LNCAP (cell line): Measurements from ENCODE around the gene CCDC61.

ENCODE experiments used
- TF ChIP-seq, protein P1 (sequence below): fragments of 450-650 bp; IDR thresholded peaks from 2 replicates; pipeline ENCODE4 v1.5.1; 2017; ENCODE audit warnings: mild to moderate bottlenecking

Gene CCDC61

DNA sequence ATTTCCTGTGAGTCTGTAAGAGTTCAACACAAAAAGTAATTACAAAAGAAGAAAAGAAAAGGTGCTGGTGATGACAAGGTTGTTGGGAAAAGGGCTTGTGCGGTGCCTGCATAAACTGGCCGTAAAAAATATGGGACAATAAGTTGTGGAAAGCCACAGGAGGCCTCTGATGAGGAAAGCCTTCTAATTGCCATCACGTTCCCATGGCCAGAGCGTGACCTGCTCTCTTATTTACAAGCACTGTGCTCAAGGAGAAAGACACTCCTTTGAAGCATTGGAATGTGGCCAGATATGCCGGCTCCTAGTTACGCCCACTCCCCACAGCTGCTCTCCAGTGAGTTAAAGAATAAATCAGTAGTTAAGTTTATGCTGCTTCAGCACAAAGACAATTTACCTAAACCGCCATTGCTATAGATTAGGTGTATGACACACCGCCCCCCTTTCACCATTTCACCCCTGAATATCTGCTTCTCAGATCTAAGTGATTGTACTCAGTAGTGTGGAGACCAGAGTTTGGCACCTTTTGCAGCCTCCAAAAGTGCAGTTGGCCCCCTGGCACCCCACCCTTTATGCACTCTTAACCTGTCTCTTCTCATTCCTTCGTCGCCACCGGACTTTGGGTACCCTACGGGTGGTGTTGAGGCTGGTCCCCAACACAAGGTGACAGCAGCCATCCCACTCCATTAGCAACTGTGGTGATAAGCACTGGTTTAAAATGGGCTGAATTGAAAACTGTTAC lies 35.7 kb downstream of the CCDC61 start:
- TF ChIP-seq, protein P1, sequence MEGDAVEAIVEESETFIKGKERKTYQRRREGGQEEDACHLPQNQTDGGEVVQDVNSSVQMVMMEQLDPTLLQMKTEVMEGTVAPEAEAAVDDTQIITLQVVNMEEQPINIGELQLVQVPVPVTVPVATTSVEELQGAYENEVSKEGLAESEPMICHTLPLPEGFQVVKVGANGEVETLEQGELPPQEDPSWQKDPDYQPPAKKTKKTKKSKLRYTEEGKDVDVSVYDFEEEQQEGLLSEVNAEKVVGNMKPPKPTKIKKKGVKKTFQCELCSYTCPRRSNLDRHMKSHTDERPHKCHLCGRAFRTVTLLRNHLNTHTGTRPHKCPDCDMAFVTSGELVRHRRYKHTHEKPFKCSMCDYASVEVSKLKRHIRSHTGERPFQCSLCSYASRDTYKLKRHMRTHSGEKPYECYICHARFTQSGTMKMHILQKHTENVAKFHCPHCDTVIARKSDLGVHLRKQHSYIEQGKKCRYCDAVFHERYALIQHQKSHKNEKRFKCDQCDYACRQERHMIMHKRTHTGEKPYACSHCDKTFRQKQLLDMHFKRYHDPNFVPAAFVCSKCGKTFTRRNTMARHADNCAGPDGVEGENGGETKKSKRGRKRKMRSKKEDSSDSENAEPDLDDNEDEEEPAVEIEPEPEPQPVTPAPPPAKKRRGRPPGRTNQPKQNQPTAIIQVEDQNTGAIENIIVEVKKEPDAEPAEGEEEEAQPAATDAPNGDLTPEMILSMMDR, result no peak

DNA sequence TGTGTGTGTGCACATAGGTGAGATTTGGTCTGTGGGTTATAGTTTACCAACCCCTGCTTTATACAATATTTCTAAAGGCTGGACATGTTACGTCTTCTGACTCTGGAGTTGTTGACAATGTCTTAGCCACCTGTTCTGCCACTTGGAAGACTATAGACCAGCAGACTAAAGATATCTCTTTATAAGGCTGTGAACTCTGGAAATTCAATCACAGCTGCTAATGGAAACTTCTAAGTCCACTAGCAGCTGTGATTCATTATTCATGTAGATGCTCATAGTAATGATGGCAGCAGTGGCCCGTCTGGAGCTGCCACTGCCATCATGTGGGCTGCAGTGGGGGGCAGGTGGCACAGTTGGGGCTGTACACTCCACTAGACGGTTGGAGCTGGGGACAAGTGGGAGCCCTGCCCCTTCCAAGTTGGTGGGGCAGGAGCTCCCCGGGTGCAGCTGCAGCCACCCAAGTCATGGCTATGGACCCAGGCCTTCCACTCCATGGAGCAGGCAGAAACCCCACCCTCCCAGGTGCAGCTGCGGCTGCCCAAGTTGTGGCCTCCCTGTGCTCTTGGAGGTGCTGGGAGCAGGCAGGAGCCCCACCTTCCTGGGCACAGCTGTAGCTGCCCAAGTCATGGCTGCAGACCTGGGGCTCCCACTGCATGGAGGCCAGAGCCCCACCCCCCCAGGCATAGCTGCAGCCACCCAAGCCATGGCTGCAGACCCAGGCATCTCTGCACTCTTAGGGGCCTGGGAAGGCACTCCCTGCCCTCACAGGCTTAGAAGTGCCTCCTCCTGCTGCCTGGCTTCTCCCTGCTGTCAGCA lies 36.7 kb downstream of the CCDC61 start:
- TF ChIP-seq, protein P1, result no peak

DNA sequence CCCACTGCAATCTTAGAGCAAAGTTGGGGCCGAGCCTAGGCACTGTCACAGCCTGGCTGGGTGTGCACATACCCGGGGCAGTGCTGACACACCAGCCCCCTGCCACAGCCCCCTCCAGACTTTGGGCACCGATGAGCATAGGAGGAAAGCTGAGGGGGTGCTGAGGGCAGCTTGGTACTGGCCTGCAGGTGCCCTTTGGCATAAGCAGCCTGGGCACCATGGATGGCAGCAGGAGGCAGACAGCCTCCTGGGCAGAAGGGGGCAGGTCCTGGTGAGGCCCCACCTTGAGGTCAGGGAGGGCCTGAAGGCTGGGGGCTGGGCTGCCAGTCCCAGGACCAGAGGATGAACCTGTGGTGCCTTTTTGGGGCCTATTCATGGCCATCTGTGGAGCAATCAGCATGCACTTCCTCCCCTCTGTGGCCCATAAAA lies 37.3 kb downstream of the CCDC61 start:
- TF ChIP-seq, protein P1, result no peak

DNA sequence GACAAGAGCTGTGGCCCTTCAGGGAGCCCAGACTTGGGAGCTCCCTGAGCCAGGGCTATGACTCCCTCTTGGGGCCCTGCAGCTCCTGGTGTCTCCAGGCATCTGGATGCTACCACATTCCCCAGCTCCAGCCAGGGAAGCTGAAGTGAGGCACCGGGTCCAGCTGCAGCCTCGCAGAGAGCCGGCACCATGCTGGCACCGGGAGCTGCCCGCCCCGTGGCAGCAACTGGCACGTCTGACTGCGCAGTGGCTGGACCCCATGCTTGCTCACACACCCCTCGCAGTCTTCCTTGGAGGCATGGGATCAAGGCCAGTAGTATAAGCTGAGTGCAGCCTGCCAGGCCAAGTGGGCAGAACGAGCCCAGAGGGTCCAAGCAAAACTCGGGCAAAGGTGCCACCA lies 38.1 kb downstream of the CCDC61 start:
- TF ChIP-seq, protein P1, result no peak

- TF ChIP-seq, protein P1, result no peak
These were observed 40.3 kb downstream of the CCDC61 start for GRCh38 chr19:46035546-46035945.

DNA sequence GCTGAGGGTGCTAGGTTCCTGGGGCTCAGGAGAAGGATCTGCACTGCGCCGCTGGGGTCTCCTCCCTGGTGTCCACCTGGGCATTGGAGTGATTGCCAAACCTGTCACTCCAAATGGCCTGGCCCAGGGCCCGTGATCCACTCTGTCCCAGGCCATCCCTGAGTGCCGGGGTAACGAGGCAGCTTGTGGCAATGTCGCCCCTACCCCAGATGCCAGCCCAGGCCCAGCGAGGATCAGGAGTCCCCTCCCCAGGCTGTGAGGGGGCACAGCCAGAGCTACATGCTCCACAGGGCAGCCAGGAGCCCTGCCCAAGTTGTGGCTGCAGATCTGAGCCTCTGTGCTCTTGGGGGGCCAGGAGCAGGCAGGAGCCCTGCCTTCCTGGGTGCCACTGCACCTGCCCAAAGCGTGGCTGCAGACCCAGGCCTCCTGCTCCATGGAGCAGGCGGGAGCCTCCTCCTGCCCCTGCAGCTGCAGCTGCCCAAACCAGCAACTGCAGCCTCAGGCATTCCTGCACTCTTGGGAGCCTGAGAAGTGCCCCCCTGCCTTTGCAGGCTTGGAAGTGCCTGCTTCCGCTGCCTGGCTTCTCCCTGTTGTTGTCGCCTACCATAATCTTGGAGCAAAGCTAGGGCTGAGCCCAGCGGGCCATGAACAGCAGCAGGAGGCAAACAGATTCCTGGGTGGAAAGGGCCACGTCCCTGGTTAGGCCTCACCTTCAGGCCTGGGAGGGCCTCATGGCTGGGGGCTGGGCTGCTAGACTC lies 40.9 kb downstream of the CCDC61 start:
- TF ChIP-seq, protein P1, result no peak

- TF ChIP-seq, protein P1, result no peak
These were observed 41.5 kb downstream of the CCDC61 start for GRCh38 chr19:46036744-46037128.
